HG02840 (cell line): ENCODE measurements around the gene IQCM.

Experiments used
- ATAC-seq: cut with Tn5 transposase; IDR thresholded peaks from one replicate; pipeline ENCODE4 v1.9.1; 2021; ENCODE audit warnings: mild to moderate bottlenecking, moderate library complexity, moderate number of reproducible peaks; ENCODE audit not compliant: unreplicated experiment, low FRiP score

Gene IQCM, protein sequence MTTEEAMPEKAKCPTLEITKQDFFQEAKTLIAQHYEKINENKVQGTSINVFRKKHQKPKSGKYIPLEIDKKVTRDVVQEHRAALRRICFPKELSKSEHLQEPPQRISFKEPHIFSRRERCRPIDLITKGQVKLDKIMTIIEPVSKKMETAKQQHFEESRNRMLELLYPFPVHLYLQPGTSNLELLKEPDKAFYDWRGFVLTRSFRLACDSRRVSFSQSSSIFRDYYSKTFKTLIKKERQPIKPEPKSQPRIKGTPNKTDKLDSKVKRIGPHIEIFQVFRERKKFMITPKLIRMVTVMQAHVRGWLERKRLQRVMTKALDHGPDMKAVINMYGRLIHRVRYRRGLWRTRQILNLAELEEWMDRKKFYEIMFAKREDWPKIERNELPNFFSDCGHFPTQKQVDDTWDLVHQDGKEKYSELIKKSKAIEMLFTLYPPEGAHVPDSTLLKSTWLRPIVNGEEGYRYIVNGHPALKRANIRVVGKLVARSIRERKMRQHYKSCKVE

DNA sequence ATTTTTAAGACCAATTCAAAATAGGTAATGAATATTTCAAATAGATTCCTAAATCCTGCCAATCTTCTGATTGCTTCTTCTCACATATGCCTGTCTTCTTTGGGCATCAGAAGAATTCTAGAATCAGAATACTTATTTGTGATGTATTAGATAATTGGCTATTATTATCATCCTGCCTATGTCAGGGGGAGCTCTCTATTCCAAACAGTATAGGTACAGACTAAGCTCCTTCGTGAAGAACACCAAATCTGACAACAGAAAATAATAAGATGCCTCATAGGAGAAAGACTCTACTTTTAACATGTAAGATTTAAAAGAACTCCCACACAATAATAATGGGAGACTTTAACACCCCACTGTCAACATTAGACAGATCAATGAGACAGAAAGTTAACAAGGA, at the start of gene IQCM:
Gene IQCM (minus strand): TSS at position 101 of the 400 bp plus-strand sequence. CDS start 73,152 bp downstream, outside the sequence.
- ATAC-seq = no peak

DNA sequence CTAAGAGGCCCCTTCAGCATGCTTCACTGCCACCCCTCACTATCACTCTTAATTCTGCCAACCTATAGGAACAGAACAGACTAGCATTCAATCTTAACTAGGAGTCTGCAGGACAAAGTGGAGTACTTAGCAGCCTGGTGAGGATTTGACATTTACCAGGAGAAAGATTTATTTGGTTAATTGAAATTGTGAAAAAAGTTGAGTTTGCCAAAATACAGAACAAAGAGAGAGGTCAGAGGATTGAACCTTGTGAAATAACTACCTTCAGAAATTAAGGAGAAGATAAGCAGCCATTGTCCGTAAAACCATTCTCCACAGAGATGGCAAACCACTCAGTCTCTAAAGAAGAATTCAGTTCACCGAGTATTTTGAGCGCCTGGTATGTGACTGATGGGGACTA, 41.8 kb upstream of the IQCM start:
- ATAC-seq = no peak

DNA sequence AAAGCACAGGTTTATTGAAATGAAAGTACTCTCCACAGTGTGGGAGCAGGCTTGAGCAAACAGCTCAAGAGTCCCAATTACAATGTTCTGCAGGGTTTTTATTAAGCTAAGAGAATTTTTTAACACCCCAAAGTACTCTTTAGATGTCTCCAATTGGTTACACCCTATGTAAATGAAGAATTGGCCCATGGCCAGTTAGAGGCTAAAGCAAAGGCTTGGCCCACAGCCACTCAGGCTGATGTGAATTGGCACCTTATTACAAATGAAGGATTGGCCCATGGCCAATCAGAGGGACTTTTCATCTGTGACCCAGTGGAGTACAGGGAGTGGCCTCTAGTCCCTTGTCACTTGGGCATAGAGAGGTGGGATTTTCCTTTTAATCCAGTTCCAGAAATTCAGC, 30.1 kb upstream of the IQCM start:
- no peak for ATAC-seq

DNA sequence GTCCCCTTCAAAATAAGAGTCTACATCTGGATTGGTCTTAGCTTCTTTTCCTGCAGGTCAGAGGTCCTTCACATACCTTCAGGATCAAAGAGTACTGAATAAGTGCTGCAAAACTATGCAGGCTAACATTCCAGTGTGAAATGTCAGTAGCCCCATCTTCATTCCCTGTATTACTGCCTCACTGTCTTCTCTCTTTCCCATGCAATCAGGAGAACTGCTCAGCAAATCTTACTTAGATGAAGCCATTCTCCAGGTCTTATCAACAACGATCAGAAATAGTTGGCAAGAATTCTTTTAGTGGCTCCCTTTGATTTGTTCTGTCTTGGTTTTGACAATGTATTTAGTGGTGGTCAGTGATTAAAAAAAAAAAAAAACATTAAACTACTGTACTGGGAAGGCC, 26.0 kb upstream of the IQCM start:
- ATAC-seq = no peak

DNA sequence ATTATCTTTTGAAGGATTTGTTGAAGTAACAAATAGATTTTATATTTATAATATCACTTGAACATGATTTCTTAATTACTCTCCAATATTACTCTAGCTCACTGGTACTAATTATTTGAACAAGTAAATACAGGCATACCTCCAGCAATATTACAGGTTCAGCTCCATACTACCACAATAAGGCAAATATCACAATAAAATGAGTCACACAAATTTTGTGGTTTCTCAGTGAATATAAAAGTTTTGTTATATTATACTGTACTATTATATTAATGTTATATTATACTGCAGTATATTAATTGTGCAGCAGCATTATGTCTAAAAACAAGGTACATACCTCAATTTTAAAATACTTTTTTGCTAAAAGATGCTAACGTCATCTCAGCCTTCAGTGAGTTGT, 22.4 kb upstream of the IQCM start:
- ATAC-seq = no peak

DNA sequence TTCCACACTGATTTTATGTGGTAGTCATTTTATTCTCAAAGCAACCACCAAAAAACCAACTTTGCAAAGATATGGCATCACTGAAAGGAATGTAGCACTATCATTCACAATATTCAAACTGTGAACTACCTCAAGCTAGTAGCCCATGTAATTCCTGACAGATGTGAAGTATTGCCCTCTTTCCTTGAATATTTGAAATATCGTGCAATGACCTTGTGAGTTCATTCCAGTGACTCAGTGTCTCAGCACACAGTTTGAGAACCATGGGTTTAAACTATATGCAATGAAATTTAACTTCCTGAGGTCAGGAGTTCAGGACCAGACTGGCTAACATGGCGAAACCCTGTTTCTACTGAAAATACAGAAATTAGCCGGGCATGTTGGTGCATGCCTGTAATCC, 20.9 kb upstream of the IQCM start:
- no peak for ATAC-seq

DNA sequence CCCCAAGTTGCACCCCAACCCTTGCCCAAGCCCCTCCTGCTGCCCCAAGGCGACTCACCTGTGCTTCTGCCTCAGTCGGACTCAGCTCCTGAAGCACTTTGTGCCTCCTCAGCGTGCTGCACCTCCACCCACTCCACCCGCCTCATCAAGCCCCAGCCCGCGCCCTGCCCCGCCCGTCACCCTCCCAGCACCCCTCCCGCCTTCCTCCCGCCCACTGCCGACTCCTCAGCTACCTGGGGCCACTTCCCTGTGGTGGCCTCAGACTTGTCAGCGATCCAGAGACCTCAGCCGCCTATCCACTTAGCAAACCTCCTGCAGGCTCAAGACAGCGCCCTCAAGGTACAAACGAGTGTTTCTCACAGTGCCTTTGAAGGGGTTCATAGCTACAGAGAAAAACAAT, 19.6 kb upstream of the IQCM start:
- ATAC-seq = no peak

DNA sequence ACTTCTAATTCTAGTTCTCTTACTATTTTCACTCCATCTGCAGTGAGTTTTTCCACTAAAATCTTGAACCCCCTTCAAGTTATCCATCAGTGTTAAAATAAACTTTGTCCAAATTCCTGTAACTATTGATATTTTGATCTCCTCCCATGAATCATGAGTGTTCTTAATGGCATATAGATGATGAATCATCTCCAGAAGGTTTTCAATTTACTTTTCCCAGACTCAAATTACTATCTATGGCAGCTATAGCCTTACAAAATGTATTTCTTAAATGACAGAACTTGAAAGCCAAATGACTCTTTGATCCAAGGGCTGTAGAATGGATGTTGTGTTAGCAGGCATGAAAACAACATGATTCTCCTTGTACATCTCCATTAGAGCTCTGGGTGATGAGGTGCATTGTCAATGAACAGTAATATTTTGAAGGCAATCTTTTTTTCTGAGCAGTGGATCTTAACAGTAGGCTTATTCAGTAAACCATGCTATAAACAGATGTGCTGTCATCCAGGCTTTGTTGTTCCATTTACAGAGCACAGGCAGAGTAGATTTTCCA, 16.1 kb upstream of the IQCM start:
- ATAC-seq = no peak

DNA sequence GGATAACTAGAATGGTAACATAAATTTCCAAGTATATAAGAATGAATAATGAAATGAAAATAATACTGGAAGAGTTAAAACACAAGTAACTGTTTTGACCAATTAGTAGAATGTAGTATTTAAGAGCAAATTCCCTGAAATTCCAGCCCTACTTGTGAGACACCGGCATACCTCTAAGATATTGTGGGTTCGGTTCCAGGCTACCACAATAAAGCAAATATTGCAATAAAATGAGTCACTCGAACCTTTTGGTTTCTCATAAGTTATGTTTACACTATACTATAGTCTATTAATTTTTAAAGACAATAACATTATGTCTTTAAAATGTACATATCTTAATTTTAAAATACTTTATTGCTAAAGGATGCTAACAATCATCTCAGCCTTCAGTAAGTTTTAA, 15.2 kb upstream of the IQCM start:
- ATAC-seq = no peak

DNA sequence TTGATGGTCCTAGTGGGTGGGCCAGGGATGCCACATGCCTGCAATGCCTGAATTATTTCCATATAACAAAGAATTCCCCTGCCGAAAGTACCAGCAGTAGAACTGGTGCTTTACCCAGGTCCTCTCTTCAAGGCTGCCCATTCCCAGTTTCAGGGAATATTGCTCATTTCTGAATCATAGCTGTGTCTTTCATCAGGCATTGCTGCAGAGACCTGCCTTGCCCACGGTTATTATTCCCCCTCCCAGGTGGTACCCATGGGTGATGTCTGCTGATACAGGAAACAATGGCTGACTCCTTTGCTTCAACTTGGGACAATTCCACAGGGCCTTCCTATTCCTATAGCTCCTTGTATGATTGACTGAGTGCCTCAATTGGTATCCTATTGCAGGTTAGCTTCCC, 9.7 kb upstream of the IQCM start:
- ATAC-seq = no peak

DNA sequence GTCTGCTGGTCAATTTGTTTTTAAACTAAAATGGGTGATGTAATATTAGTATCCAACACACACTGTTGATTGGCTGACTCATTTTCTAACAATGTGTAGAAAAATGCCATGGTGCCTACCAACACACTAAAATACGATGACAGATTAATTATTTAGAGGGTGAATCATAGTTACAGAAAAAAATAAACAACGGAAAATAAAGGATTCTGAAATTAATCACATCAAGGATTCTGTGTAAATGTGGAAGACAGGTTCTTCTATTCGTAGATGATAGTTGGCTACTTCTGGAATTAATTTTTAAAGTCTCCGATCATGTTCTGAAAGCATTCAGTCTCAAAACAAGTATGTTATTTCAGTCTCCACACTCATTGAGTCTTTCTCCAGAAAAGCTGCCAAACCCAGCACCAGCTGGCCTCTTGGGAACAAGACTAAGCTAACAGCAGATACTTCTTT, 8.2 kb upstream of the IQCM start:
- no peak for ATAC-seq

DNA sequence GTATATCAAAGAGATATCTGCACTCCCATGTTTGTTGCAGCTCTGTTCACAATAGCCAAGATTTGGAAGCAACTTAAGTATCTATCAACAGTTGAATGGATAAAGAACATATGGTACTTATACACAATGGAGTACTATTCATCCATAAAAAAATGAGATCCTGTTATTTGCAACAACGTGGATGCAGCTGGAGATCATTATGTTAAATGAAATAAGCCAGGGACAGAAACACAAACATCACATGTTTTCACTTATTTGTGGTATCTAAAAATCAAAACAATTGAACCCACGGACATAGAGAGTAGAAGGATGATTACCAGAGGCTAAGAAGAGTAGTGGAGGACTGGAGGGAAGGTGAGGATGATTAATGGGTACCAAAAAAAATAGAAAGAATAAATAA, 14.2 kb downstream of the IQCM start:
- no peak for ATAC-seq

DNA sequence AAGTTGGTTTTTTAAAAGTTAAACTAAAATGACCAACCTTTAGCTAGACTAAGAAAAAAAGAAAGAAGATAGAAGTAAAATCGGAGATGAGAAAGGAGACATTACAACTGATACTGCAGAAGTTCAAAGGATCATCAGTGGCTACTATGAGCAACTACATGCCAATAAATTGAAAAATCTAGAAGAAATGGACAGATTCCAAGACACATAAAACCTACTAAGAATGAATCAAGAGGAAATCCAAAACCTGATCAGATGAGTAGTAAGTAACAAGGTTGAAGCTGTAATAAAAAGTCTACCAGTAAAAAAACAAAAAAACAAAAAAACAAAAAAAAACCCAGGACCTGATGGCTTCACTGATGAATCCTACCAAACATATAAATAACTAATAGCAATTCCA, 16.1 kb downstream of the IQCM start:
- no peak for ATAC-seq

DNA sequence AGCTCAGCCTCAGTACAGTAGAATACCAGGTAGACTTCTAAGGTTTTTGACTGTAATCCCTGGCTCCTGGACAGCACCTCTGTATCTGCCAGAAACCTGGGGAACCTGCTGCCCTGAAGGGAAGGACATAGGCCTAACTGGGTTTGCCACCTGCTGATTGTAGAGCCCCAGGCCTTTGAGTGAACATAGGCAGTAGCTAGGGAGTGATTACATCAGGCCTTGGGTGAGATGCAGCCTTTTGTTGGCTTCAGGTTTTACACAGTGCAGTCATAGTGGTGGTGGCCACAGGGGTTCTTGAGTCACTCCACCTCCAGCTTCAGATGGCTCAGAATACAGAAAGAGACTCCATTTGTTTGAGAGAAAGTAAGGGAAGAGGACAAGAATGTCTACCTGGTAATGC, 19.3 kb downstream of the IQCM start:
- ATAC-seq = no peak

DNA sequence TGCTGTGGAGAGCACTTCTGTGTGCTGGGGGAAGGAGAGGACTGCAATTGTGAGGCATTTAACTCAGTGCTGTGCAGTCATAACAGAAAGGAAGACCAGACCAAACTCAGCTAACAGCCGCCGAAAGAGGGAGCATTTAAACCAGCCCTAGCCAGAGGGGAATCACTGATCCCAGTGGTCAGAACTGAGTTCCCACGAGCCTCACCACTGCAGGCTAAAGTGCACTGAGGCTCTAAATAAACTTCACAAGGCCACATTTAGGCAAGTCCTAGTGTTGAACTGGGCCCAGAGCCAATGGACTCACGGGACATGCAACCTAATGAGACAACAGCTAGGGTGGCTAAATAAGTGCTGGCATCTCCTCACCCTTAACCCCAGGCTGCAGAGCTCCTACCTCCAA, 20.4 kb downstream of the IQCM start:
- no peak for ATAC-seq

DNA sequence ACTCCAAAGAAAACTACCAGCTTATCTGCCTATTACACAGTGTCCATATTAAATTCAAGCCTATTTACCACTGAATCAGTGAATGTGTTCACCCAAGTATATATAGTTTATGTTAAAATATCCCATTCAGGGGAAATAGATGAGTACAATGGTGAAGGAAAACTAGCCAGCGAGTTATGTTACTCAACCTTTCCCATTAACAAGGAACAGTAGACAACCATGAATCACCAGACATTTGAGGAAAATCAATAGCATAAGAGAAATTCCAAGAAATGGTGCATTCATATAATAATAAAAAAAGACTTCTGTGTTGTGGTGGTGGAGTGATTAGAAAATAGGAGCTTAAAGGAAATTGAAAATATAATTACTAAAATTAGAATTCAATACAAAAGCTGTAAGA, 21.3 kb downstream of the IQCM start:
- no peak for ATAC-seq

DNA sequence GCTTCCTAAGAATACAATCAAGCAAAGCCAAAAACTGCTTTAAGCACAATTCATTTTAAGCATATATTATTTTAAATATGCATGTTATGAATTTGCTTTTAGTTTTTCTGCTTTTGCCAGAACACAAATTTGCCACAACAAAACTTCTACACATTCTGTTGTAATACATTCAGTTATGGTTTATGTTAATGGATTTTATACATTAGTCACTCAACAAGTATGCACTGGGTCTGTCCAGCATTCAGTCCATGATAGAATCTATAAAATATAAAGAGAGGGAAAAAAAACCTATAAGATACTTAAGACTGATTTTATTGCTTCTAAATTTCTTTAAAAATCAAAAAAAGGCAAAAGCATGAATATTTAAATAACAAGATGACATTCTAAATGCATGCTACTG, 22.2 kb downstream of the IQCM start:
- ATAC-seq = no peak

DNA sequence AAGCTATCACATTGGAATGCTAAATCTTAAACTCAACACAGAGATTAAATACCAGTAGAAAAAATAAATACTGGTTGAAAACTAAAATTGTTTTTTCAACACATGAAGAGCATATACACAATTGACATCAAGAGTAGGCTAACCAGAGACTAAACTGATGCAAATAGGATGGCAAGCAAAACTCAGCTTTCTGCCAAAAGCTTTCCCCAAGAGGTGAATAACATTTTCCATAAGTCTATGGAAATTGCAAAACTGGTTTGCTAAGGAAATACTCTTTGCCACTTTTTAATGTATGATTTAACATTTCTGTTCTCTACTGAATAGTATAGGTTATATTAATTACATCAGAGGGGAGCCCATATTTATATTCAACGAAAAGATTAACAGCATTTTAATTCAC, 23.8 kb downstream of the IQCM start:
- ATAC-seq = no peak

DNA sequence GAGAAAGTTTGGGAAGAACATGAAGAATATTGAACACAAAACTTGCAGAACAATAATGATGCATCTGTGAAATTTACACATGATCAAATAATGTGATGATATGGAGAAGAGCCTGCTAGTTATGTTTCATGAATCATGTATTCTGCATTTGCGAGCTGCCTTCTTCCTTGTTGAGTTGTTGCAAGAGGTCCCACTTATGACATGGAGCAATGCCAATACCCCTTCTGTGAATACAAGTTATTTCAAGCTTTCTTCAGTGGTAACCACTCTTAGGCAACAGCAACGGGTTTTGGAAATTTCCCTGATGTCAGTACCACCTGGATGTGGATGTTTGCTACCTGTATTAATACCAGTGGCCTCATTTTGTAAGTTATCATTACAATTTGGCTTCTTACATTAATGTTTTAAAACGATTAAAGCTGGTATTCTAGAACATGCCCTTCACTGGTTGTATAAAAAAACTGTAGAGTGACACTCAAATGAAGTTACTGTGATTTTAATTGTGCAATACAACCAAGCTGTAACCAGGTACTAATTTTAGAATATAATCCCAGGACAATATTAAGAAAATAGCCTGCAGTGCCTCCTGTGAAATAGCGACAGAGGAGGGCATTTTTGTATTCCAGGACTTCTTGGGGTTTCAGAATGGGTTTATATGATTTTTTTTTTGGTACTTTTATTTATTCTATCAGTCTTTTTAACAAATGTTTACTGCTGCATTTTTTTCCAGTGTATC, 25.3 kb downstream of the IQCM start:
- no peak for ATAC-seq

DNA sequence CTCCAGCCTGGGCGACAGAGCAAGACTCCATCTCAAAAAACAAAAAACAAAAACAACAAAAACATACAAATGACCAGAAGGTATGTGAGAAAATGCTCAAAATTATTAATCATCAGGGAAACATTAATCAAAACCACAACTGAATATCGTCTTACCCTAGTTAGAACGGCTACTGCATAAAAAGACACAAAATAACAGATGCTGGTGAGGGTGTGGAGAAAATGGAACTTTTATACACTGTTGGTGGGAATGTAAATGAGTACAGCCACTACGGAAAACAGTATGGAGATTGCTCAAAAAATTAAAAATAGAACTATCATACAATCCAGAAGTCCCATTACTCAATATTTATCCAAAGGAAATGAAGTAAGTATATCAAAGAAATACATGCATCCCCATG, 27.3 kb downstream of the IQCM start:
- no peak for ATAC-seq

DNA sequence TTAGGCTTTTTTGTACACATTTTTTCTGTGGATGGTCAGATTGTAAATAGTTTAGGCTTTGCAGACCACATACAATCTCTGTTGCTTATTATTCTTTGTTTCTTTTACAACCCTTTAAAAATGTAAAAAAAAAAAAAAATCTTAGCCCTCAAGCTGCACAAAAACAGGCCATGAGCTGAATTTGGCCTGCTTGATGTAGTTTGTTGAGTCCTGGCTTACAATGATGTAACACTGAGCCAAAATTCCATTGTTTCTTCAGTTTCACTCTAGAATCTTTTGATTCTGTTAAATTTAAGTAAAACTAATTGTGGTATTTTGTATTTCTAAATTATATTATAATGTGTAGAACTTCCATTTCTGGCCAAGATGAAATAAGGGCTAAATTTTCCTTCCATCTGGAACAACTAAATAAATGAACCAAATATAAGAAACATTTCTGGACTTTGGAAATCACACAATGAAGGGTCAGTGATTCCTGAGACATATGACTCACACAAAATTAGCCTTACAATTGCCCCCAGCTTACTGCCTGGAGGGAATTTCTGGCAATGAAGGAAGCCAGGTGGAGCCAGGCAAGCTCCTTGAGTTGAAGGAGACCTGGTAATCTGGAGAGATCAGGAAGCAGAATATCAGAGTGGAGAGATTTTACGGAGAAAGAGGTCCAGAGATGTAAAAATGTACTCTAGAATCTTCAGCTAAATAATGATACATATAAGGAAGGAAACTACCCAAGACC, 29.8 kb downstream of the IQCM start:
- ATAC-seq = no peak
